ENCODE data around the gene BEST1.
"Not testable (repeated sequence)": the region's sequence is repeated elsewhere in the genome, so short reads cannot be mapped to it uniquely, and the experiment has no call there.

Gene BEST1

DNA sequence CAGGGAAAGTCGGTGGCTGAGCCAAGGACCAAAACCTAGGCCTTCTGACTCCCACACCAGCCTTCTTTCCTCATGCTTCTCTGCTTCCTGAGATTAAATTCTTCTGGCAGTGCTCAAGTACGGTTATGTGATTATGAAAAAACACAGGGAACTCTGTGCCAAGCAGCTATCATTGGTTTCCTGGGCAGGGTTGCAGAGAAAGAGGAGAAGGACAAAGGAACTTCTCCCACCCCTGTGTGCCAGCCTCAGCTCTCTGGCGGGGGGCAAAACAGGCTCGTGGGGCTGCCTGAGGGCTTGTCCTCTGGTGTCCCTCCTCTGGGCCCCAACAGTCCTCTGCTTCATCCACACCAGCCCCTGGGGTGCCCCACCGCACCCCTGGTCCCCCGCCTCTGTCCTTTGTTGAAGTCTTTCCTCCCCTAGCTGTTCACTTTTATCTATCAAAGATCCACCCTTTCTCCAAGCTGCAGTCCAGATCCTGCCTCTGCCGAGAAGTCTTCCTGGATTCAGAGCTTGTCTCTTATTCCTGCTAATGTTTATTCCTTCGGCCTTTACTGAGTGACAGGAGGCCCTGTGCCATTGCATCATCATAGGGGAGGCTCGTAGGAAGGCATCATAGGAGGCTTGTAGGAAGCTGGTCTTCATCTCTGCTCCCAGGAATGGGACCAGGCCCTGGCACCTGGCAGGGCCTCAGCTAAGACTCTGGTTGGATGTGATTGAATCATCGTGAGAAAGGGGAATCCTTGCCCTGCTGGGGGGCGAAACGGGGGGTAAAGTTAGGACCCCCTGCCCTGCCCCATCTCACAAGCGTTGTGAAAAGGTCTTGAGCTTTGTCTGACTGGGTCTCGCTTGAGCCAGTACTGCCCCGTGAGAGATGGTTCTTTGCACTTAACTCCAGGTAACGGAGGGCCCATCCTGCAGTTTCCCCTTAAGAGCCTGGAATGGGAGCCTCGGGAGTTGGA is 28.8 kb downstream of the BEST1 start:
- DNase-seq (ENCODE audit: low read depth), result no peak

DNA sequence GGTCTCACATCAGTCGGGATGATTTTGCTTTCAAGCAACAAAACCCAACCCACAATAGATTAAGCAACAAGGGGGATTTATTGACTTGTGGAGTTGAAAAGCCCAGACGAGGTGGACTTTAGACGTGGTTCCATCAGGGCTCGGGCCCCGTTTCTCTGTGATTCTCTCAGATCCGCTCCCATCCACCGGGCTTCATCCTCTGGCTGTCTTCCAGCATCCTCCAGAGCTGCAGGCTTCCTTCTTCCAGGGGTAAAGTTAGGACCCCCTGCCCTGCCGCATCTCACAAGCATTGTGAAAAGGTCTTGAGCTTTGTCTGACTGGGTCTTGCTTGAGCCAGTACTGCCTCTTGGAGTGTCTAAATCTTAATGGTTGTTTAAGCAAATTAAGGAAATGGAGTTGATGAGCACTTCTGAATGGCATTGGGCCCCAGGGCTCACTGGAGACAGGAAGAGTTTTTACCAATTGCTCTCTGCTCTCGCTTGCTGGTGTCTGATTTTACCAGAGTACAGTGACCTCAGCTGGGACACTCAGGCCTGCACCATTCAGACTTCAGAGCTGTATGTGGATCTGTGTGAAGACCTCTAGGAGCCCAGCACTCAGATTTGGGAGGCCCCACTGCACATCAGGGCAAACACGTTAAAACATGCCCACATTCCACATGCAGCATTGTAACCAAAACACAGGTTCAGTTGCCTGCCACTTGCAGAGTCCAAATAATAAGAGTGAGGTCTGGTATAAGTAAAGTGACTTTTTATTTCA is 30.8 kb downstream of the BEST1 start:
- DNase-seq (ENCODE audit: low read depth), result no peak

DNA sequence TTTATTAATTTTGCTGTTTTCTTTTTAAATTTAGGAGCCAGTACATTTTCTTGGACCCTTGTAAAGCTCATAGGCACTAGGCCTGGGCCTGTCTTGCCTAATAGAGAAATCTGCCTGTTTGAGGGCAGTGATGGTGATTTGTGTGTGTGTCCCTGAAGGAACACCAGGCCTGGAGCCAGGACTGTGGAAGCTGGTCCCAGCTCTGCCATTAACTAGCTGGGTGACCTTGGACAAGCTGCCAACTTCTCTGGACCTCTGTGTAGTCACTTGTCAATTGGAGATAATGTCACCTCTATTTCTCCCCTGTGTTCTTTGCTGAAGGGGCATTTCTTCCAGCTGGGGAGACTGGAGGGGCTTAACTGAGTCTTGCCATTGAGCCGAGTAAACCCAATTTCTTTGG is 33.3 kb downstream of the BEST1 start:
- DNase-seq (ENCODE audit: low read depth), result no peak

DNA sequence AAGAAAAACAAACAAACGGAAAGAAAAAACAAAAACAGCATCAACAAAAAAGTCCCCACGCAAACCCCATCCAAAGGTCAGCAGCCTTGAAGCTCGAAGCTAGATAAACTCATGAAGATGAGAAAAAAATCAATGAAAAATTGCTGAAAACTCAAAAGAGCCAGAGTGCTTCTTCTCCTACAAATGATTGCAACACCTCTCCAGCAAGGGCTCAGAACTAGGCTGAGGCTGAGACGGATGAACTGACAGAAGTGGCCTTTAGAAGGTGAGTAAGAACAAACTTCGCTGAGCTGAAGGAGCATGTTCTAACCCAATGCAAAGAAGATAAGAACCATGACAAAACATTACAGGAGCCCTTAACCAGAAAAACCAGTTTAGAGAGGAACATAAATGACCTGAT is 35.7 kb downstream of the BEST1 start:
- DNase-seq (ENCODE audit: low read depth), result no peak

DNA sequence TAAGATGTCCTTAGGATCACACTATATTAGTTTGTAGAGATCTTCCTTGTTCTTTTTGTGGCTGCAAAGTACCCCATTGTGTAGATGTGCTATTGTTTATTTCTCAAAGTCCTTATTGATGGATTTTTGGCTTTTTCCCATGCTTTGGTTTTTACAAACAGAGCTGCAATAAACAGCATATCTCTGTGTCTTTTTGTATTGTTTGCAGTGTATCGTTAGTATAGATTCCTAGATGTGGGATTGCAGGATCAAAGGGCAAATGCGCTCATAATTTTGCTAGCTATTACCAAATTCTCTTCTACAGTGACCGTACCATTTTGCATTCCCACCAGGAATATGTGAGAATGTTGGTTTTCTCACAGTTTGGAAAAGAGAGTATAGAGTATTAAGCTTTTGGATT is 44.8 kb downstream of the BEST1 start:
- no peak for DNase-seq (ENCODE audit: low read depth)

DNA sequence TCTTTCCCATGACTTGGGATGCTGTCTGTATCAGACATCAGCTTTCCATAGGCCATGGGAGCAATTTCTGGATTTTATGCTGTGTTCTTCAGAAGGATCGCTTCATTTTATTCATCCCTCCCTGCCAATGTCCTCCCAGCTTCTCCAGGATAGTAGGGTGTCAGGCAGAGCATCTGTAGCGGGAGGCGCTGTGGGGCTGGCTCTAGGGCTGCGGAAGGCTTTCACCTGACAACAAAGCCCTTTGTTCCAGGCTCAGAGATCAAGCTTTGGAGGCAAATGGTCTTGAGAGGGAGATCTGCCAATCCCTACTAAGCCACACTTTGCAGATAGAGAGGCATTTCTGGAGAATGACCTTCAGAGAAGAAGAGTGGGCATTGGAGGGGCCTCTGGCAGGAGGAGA is 46.8 kb downstream of the BEST1 start:
- DNase-seq (ENCODE audit: low read depth), result no peak

DNA sequence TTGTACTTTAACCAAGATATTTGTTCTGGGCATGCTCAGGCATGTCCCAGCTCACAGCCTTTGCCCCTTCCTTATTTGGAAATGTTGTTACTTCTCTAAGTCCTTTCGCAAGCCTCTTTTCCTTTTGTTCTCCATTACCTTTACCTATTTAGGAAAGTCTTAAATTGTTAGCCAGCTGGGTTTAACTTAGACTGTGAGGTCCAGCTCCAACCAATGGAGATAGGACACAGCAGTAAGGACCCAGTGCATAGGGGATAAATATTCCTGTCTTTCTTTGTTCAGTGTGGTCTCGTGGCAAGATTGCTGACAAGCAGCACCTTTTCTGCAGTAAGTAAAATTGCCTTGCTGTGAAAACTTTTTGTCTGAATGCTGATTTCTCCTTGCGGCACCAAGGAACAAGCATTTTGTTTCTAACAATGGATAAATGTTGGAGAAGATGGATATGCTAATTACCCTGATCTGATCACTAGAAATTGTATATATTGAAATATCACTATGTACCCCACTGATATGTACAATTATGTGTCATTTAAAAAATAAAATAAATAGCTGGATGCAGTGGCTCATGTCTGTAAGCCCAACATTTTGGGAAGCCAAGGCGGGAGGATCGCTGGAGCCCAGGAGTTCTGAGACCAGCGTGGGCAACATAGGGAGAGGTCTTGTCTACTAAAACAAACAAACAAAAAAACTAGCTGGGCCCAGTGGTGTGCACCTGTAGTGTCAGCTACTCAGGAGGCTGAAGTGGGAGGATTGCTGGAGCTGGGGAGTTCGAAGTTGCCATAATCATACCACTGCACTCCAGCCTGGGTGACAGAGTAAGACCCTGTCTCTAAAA is 49.2 kb downstream of the BEST1 start:
- no peak for DNase-seq (ENCODE audit: low read depth)

DNA sequence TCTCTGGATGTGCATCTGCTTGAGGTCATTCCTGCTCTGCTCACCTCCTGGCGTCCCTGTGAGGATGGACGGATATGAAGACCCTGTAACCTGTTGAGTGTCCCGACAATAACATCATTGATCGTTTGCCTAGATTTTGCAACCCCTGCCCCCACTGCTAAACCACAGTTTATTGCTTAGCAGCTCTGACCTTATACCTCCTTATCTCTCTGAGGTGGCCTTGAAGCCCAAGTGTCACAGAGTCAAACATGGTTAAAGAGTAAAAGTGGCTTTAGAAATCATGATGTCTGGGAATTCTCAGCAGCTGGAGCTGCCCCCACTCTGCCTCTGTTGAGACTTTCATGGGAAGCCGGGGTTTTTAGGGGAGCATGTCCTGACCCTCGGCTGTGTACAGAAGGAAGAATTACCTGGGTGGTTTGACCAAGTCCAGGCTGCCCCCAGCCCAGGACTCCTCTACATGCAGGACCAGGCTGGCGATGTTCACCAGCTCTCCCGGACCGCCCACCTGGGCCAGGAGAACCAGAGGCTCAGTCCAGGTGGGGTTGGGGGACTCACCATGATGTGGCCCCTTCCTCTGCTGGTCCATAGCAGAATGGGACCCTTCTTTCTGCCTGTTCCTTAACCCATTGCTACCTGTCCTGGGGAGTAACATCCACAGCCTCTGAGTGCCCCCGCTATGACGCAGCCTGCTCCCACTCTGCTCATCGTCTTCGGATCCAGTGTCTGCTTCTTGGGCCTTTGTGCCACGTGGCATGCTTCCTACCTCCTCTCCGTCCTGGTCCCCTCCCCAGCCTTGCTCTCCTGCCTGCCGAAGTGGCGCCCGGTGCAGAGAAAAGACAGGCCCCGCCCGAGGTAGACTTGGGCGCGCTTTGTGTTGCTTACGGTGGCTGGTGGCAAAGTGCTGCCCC is 50.6 kb downstream of the BEST1 start:
- DNase-seq (ENCODE audit: low read depth), result no peak

DNA sequence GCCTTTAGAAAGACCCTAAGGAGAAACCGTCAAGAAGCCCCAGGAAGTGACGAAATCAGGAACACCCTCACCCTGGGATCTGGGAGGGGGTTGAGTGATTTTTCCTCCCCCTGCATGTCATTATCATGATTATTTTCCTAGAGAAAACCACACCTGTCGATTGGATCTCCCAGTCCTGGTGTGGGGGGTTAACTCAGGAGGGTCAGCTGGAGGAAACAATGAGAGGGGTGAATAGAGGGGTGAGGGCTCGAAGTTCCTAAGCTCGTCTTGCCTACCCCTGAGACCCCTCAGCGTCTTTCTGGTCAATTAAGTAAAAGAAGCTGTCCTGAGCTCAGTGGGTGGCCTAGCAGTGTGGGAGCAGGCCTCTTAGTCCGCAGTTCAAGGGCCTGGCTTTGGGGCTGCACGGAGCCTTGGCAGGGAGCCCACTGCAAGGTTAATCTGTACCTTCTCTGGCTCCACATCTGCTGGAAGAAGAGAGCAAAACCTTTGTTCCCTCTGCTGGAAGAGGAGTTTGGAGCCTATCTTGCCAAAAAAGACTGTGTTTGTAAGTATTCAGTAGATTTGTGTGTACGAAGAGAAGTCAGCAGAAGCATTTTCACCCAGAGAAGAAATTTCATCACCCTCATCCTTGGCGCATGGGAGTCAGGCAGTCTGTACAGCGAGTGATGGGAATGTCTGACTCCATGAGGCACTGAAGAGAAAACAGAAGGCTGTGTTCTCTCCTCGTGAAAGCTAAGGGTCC is 51.5 kb downstream of the BEST1 start:
- DNase-seq (ENCODE audit: low read depth), result no peak

DNA sequence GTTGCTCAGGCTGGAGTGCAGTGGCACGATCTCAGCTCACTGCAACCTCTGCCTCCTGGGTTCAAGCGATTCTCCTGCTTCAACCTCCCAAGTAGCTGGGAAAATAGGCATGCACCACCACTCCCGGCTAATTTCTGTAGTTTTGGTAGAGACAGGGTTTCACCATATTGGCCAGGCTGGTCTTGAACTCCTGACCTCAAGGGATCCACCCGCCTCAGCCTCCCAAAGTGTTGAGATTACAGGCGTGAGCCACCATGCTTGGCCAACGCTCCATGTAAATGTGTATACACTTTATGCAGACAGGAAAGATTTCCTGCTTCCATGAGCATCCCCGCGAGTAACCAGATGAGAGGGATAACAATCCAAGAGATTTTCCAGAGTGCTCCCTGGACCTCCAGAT is 52.1 kb downstream of the BEST1 start:
- not testable (repeated sequence) for DNase-seq (ENCODE audit: low read depth)

DNA sequence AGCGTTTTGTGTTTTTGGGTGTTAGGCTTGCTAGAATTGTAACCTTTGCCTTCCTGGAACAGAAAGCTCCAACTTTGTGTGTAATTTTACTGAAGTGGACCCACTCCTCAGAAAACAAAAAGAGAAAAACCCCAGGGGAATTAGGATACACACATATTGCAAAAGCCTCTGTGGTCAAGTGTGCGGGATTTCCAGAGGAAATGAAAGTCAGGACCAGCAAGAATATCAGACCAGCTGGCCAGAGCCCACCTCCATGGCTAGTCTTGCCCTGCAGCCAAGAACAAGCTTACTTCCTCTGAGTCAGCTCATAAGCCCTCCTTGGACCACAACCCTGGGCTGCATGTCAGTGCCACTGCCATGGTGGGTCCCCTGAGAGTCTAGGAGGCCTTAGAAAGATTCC is 54.3 kb downstream of the BEST1 start:
- DNase-seq (ENCODE audit: low read depth), result no peak

DNA sequence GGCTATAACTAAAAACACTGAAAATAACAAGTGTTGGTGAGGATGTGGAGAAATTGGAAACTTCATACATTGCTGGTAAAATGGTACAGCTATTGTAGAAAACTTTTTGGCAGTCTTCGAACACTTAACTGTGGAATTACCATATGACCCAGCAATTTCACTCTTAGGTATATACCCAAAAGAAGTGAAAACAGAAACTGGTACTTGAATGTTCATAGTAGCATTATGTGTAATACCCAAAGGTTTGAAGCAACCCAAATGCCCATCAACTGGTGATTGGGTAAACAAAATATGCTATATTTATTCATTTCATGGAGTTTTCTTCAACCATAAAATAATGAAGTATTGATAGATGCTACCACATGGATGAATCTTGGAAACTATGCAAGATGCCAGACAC is 58.0 kb downstream of the BEST1 start:
- DNase-seq (ENCODE audit: low read depth), result no peak

DNA sequence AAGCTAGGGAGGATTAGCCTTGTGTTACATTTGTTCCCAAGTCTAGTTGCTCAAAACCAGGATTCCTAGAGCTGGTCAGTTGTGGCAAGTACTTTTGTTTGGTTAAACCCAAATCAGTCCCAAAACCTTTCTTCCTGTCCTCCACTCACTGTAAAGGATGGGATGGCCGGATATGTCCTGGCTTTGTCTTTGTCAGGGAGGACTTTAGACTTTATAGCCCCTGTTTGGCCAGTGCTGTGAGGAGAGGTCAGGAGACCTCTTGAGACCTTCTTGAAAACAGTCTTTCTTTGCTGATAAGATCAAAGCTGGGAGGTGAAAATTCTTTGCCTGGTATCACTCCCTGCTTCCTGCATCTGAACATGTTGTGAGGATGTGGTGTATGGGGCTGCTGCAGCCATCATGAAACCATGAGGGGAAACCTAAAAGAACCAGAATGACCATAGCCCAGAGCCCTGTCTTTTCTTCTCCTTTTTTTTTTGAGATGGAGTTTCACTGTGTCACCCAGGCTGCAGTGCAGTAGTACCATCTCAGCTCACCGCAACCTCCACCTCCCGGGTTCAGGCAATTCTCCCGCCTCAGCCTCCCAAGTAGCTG is 60.9 kb downstream of the BEST1 start:
- DNase-seq (ENCODE audit: low read depth), result no peak

DNA sequence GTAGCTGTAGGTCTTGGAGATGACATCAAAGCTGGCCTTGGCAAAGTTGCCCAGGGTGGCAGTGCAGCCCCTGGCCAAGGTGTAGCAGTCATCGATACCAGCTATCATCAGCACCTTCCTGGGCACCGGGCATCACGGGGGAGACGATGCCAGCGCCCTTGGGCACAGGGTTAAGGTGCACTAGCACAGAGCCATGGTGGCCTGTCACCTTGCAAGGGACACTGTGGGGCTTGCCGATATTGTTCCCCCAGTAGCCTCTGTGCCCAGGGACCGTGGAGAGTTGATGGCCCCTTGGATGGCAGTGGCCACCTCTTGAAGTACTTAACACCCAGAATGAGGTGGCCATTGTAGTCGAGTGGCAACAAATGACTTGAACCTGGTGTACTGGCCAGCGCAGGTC is 61.7 kb downstream of the BEST1 start:
- no peak for DNase-seq (ENCODE audit: low read depth)

DNA sequence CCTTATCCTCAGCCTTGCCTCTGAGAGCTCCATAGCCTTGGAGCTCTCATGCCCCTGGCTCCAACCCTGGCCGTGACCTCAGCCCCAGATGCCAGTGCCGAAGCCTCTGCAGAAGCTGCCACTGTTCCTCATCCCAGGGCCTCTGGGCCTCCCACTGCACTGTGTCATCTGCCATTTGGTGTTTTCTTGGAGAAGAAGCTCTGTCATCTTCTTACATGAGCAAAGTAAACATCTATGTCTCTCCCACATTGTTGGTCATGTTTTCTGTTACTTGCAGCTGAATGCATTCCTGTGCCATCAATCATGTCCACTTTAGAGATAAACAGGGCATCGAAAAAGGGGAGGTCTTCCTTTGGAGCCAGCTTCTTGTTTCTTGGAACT is 62.3 kb downstream of the BEST1 start:
- DNase-seq (ENCODE audit: low read depth), result no peak

DNA sequence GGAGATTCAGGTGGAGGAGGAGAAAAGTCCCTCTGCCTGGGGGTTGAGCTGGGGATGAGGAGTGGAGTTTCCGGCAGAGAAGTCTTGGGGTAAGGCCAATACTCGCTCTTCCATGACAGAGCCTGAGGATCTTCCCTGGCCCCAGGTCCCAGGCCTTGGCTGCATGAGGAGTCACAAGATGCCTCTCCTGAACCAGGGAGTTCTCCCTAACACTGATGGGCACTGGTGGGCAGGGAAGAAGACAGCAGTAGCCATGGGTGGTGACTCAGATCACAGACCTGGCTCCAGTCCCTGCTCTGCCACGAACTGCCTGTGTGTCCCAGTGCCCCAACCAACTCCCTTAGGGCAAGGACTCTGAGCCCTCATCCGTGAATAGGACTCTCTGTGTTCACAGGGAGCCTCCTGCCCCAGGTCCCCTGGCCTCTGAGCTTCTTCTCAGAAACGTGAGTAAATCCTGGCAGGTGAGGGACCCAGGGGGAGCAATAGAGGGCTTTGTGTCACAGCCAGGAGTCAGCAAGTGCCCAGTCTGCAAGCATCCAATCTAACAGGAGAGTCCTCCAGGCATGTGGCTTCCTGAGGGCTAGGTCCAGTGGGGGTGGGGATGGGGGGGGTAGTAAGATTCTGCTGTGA is 62.8 kb downstream of the BEST1 start:
- no peak for DNase-seq (ENCODE audit: low read depth)
